ENCODE measurements around the gene CAMLG.

Gene CAMLG

GRCh38 chr5:134758504-134759341 lies 20.4 kb downstream of the CAMLG start, which contains the start of gene DDX46:
Gene DDX46, plus strand, starts transcription at chr5:134758779. Its CDS starts 160 bp downstream, at chr5:134758939.
- 0 out of 2 replicates have a peak, but pooled peaks cover 5% of the 10 kb centered on the region for H3K4me1 ChIP-seq (ENCODE audit: control insufficient read depth, insufficient read depth, low read length)
- H3K27ac ChIP-seq (ENCODE audit: extremely low read depth, low read depth, low read length): peak within 1 kb of the TSS; percentile 51; the same call in 1 of the 2 replicates
- peak within 1 kb of the TSS; percentile 97 for H3K4me3 ChIP-seq (ENCODE audit: low read depth, low read length)
- POLR2A ChIA-PET: interaction anchor here (0.6 to 4.4 kb wide), 11 partner anchors 10 to 666 kb away, joined by 3 to 25 read pairs (median 4); partner anchors contain the start of genes C5orf24 and CAMLG
- CTCF ChIA-PET: interaction anchor here (0.5 to 2.5 kb wide), 9 partner anchors 15 to 181 kb away, joined by 3 to 15 read pairs (median 5); partner anchors contain the start of genes C5orf24, CAMLG and PCBD2
- no peaks in the 10 kb centered on the region for H3K9me3 ChIP-seq (ENCODE audit: control insufficient read depth, insufficient read depth, low read depth, low read length)
- peaks cover 7 to 19% of the 10 kb centered on the region in 2 experiments for H3K36me3 ChIP-seq (ENCODE audit: control insufficient read depth in 2 of 2, insufficient read depth in 1 of 2, low read length in 2 of 2)
- peak; percentile 82 for TF ChIP-seq ZNF391 (tag by site-specific recombination; IDR thresholded peaks at IDR 0.05; ENCODE audit: borderline replicate concordance, low read depth)
- TF ChIP-seq ZNF629 (tag by site-specific recombination; IDR thresholded peaks at IDR 0.05): peak; percentile 92
- no peak for TF ChIP-seq ZNF654 (tag by site-specific recombination; IDR thresholded peaks at IDR 0.05; ENCODE audit: low read depth)
- TF ChIP-seq YY1 (tag by site-specific recombination; IDR thresholded peaks at IDR 0.05): peak; percentile 95
- TF ChIP-seq ZBTB49 (tag by site-specific recombination; IDR thresholded peaks at IDR 0.05; ENCODE audit: low read depth): no peak
- peak; percentile 72 for TF ChIP-seq OVOL3 (tag by site-specific recombination; IDR thresholded peaks at IDR 0.05)
- peak; percentile 93 for TF ChIP-seq ZFP37 (tag by site-specific recombination; IDR thresholded peaks at IDR 0.05)
- TF ChIP-seq ZFP41 (tag by site-specific recombination; IDR thresholded peaks at IDR 0.05; ENCODE audit: borderline replicate concordance): no peak
- TF ChIP-seq TRIM28 (IDR thresholded peaks at IDR 0.05; ENCODE audit: borderline replicate concordance, low read length): peak; percentile 84; the same call in 1 of the 2 replicates
- no peak for TF ChIP-seq ZNF211 (tag by site-specific recombination; IDR thresholded peaks at IDR 0.05; ENCODE audit: low read depth)
- TF ChIP-seq ZNF521 (tag by site-specific recombination; IDR thresholded peaks at IDR 0.05): no peak
- no peak for TF ChIP-seq PRDM6 (tag by site-specific recombination; IDR thresholded peaks at IDR 0.05)
- peak; percentile 40; the same call in 1 of the 2 replicates for TF ChIP-seq ZNF777 (tag by site-specific recombination; IDR thresholded peaks at IDR 0.05; ENCODE audit: borderline replicate concordance)
- peak; percentile 13; the same call in 1 of the 2 replicates for TF ChIP-seq BCL11B (tag by site-specific recombination; IDR thresholded peaks at IDR 0.05; ENCODE audit: low read depth)
- no peak for TF ChIP-seq ZNF23 (tag by site-specific recombination; IDR thresholded peaks at IDR 0.05; ENCODE audit: borderline replicate concordance)
- TF ChIP-seq SP2 (tag by site-specific recombination; IDR thresholded peaks at IDR 0.05): peak; percentile 83
- peak; percentile 99 for TF ChIP-seq ZBTB17 (tag by site-specific recombination; IDR thresholded peaks at IDR 0.05)
- no peak for TF ChIP-seq ZNF621 (tag by site-specific recombination; IDR thresholded peaks at IDR 0.05)
- TF ChIP-seq ZNF175 (tag by site-specific recombination; IDR thresholded peaks at IDR 0.05): no peak
- 0 out of 2 replicates have a peak, but pooled peaks have one; percentile 13 for TF ChIP-seq GLIS1 (tag by site-specific recombination; IDR thresholded peaks at IDR 0.05)
- no peak for TF ChIP-seq ZNF776 (tag by site-specific recombination; IDR thresholded peaks at IDR 0.05; ENCODE audit: borderline replicate concordance)
- peak; percentile 96 for TF ChIP-seq ZNF449 (tag by site-specific recombination; IDR thresholded peaks at IDR 0.05)
- peak; percentile 99 for TF ChIP-seq ZBTB6 (tag by site-specific recombination; IDR thresholded peaks at IDR 0.05)
- peak; percentile 47; the same call in 1 of the 2 replicates for TF ChIP-seq ZNF121 (tag by site-specific recombination; IDR thresholded peaks at IDR 0.05)
- TF ChIP-seq ZXDB (tag by site-specific recombination; IDR thresholded peaks at IDR 0.05): peak; percentile 93
- no peak; the same call in 1 of the 2 replicates for TF ChIP-seq BCL11A (tag by site-specific recombination; IDR thresholded peaks at IDR 0.05; ENCODE audit: low read depth)
- TF ChIP-seq ZNF398 (tag by site-specific recombination; IDR thresholded peaks at IDR 0.05): 0 out of 2 replicates have a peak, but pooled peaks have one; percentile 36
- peak; percentile 30; the same call in 1 of the 2 replicates for TF ChIP-seq ZSCAN23 (tag by site-specific recombination; IDR thresholded peaks at IDR 0.05)
- TF ChIP-seq ZNF10 (tag by site-specific recombination; IDR thresholded peaks at IDR 0.05): peak; percentile 59; the same call in 1 of the 2 replicates
